HG03025 (cell line): ENCODE data around the gene LSM4.

Experiments used
- ATAC-seq: cut with Tn5 transposase; IDR thresholded peaks from one replicate; pipeline ENCODE4 v1.9.1; 2021; ENCODE audit warnings: mild to moderate bottlenecking, moderate library complexity; ENCODE audit not compliant: unreplicated experiment, low FRiP score

LSM4 gene

GRCh38 chr19:18313398-18313797, 9.5 kb downstream of the LSM4 start:
- ATAC-seq: no peak

DNA sequence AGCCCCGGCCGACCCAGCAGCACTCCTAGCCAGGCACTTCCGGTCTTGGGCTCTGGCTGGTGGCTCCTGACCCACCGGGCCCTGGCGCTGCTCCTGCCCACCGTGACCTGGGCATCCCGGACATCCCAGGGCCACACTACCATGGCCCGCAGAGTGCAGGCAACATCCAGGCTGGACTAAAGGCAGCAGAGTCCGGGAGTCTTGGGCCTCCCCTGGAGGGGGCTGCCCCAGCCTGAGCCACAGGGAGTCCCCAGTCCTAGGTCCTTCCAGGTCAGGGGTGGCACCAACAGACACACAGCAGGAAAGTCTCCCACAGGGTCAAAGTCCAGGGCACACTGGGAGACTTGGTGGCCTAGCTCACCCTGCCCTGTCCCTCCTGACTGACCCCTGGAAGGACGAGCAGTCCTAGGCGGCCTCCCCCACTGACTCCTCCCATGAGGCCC, 10.8 kb downstream of the LSM4 start:
- no peak for ATAC-seq

DNA sequence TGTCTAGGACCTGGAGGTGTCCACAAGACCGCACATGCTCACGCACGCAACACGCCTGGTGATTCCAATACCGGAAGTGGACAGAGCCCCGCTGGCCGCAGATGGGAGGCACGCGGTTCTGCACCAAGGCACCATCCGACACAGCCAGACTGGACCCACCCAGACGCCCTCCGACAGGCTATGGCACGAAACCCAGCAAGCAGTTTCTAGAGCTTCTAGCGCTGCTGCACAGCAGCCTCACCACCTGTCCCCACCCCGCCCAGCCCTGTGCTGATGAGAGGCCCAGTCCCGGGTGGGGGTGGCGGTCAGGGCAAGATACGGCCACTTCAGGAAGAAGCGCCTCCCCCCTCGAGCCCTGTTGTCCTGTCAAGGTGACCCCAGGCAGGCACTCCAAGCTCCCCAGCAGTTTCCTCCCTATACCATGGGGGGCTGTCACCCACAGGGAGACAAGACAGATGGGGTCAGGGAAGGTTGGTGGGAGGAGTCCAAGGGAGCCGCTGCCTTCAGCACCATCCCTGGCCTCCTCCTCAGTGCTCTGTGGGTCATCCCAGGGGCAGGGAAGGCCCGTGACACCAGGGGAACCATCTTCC, 11.3 kb downstream of the LSM4 start:
- no peak for ATAC-seq

- ATAC-seq: no peak
Observed at GRCh38 chr19:18310966-18311365, 11.9 kb downstream of the LSM4 start.

- ATAC-seq: no peak
Observed at GRCh38 chr19:18310118-18310909, 12.6 kb downstream of the LSM4 start.

- ATAC-seq: no peak
Observed at GRCh38 chr19:18309525-18310064, 13.3 kb downstream of the LSM4 start.

- ATAC-seq: no peak
Observed at GRCh38 chr19:18308948-18309325, 13.9 kb downstream of the LSM4 start.

GRCh38 chr19:18308051-18308947, 14.6 kb downstream of the LSM4 start:
- no peak for ATAC-seq

DNA sequence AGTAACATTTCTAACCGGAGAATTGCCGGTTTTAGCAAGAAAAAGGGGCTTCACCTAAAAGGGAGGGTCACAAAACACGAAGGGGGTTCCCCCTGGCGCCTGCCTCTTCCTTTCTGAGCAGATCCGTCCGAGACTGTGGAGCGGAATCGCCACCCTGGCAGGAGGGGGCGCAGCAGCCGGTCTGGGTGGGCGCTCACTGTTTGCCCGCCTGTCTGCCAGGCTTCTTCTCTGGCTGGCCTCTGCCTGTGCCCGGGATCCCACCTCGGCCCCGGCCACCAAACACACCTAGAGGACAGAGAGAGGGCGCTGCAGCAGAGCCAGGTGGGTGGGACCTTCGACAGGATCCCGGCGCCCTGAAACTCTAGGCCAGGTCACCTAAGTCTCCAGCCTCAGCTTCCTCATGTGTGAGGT, 15.6 kb downstream of the LSM4 start:
- ATAC-seq: no peak

DNA sequence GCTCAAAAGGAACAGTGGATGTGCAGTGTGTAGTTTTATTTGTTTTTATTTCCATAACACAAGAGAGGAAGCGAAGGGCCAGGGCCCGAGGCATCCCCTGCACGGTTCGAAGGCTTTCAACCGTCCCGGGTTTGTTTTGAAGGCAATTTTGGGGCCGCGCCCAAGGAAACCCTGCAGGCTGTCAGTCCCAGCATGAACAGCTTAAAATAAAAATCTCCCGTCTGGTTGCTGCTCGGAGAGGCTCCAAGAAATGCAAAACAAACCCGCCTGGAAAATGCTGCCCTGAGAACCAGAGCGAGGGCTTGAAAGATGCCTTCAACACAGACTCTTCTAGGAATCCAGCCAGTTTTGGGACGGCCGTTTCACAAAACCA, 16.0 kb downstream of the LSM4 start:
- ATAC-seq: no peak

DNA sequence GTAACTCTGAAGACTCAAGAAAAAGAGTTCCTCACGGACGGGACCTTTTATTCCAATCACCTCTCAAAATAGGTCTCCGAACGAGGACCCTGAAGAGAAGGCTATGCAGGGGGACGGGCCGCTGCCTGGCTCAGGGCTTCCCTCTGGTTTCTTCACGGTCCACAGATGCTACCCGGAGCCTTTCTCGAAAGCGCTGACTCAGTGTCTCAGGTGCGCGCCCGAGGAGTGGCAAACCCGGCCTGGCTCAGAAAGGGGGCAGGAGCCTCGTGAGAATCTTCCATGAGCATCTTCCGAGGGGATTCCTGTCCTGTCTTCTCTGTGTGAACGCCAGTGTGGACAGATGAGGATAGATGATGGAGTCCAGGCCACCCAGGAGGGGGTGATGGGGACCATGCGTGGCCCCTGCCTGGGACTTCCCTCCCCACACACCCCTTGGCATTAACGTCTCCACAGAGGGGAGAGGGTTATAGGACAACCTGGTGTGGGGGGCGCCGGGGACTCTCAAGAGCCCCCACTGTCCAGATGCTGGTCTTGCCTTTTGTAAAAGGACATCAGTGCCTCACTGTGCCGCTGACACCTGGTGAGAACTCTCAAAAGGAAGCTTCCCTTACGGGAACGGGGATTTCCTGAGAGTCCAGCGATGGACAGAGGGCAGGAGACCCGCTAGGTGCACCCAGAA, 16.5 kb downstream of the LSM4 start:
- no peak for ATAC-seq

DNA sequence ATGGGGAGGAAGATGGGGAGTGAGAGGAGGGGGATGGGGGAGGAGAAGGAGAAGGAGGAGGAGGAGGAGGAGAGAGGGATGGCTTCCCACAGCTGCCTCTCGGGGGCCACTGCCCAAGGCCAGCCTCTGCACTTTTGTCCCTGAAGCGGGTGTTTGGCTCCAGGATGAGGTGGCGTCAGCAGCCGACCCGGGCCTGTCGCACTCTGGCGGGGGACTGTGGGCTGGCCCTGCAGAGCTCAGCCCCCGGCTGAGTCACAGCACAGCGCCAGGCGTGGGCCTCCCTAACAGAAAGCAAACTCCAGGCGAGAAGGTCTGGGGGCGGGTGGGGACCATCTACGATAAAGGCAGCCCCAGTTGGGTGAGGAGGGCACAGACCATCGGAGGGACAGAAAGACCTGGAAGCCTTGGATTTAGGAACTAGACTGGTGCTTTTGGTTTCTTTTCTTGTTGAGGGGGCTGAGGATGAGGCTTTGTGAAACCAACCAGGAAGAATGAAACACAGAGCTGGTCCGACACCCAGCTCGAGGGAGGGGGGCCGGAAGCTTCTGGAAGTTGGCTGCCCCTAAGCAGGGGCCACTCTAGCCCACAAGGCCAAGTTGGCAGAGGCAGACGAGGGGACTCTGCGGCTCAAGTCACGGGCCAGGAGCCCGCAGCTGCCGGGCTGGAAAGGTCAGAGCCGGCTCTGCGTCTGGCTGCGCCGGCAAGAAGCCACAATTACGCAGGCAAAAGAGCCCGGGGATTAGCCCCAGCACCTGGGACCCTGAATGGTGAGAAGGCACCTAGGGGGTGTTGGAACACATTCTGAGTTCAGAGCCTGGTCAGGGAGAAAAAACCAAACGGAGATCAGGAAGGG, 18.2 kb downstream of the LSM4 start:
- no peak for ATAC-seq

DNA sequence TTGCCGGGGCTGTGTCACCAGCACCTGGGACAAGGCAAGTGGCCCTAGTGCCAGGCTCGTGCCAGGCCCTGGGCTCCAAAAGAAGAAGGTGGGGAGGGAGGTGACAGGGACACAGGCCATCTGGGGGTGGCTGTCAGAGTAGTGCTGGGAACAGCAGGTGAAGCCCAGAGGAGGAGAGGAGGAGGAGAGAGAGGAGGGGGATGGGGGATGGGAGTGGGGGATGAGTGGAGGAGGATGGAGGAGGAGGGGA, 18.7 kb downstream of the LSM4 start:
- no peak for ATAC-seq

DNA sequence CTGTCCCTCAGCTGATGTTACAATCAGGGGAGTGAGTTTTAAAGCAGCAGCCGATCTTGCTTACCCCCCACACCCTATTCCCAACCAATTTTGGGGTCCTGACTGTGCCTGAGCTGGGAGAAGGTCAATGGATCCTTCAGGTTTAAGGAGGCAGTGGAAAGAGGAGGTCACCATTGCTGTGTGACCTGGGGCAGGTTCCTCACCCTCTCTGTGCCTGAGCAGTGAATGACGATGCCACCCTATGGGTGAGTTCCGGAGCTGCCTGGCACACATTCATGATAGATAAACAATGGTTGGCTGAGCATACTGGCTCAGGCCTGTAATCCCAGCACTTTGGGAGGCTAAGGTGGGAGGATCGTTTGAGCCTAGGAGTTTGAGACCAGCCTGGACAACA, 21.2 kb downstream of the LSM4 start:
- ATAC-seq: no peak

- ATAC-seq: no peak
Observed at GRCh38 chr19:18300930-18301717, 21.8 kb downstream of the LSM4 start.

DNA sequence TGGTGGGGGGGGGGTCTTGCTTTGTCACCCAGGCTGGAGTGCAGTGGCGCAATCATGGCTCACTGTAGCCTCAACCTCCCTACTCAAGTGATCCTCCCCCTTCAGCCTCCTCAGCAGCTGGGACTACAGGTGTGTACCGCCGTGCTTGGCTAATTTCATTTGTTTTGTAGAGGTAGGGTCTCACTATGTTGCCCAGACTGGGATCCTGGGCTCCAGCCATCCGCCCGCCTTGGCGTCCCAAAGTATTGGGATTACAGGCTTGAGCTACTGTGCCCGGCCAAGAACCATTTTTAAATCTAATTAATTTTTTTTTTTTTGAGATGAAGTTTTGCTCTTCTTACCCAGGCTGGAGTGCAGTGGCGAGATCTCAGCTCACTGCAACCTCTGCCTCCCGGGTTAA, 23.2 kb downstream of the LSM4 start:
- ATAC-seq: no peak

GRCh38 chr19:18298601-18299000, 24.3 kb downstream of the LSM4 start:
- ATAC-seq: no peak

- ATAC-seq: no peak
Observed at GRCh38 chr19:18297308-18297707, 25.6 kb downstream of the LSM4 start.

- no peak for ATAC-seq
Observed at GRCh38 chr19:18295034-18295451, 27.8 kb downstream of the LSM4 start.
